Endothelial cell (in vitro differentiated cells): ENCODE results near the gene MOCS3. TPM values are rescaled to one million over a fixed set of nuclear protein-coding genes. Genes with fewer than 3 reads are reported as not detected.
A peak's percentile ranks its signal among the peaks of the same experiment; 100 is the strongest.

Experiments
- DNase-seq: peaks from one replicate; pipeline ENCODE4 v3.0.0; 2021; ENCODE audit warnings: low spot score
- H3K27ac Mint-ChIP-seq: one replicate; pipeline ENCODE4 v1.8.0; 2021; ENCODE audit warnings: mixed read lengths, inconsistent platforms; ENCODE audit not compliant: unreplicated experiment
- H3K27me3 Mint-ChIP-seq: one replicate; pipeline ENCODE4 v1.8.0; 2021; ENCODE audit warnings: mild to moderate bottlenecking, moderate library complexity, mixed read lengths, inconsistent platforms; ENCODE audit not compliant: unreplicated experiment
- H3K36me3 Mint-ChIP-seq: one replicate; pipeline ENCODE4 v1.8.0; 2021; ENCODE audit warnings: mild to moderate bottlenecking, low read depth, mixed read lengths, inconsistent platforms; ENCODE audit not compliant: unreplicated experiment
- H3K4me1 Mint-ChIP-seq: one replicate; pipeline ENCODE4 v1.8.0; 2021; ENCODE audit warnings: mild to moderate bottlenecking, mixed read lengths, inconsistent platforms; ENCODE audit not compliant: unreplicated experiment
- H3K4me3 Mint-ChIP-seq: one replicate; pipeline ENCODE4 v1.8.0; 2021; ENCODE audit warnings: mild to moderate bottlenecking, mixed read lengths, inconsistent platforms; ENCODE audit not compliant: unreplicated experiment
- H3K9me3 Mint-ChIP-seq: one replicate; pipeline ENCODE4 v1.8.0; 2021; ENCODE audit warnings: mixed read lengths, inconsistent platforms; ENCODE audit not compliant: unreplicated experiment
- total RNA-seq: library from RNA; stranded (reverse); fragmentation: NEBNext Ultra II Directional; extraction: Animal tissue kit (Norgen Biotek cat#: 25700); gene quantifications from one replicate; pipeline ENCODE4 v1.2.1, GENCODE V29; 2021; ENCODE audit not compliant: unreplicated experiment
- TF ChIP-seq, protein P1 (sequence below): fragments of 200-600 bp; sonication (generic); IDR thresholded peaks from one replicate; pipeline ENCODE4 v1.5.0; 2021; ENCODE audit warnings: antibody characterized with exemption; ENCODE audit not compliant: unreplicated experiment

MOCS3 gene
- total RNA-seq, 1 donor from 2014 or later, result 6.3 TPM

DNA sequence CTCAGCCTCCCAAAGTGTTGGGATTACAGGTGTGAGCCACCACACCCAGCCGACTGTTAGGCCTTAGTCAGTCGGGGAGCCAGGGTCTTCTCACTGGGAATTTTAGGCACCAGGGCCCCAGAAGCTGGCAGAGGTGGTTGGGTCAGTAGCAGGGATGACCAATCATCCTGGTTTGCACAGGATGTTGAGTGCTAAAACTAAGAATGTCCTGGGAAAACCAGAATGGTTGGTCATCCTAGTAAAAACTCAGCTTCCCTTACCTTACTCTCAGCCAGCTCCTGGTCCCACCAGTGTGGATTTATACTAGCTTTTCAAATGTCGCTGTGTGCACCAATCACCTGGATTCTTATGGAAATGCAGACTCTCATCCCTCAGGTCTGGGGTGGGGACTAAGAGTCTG, 32.5 kb downstream of the MOCS3 start:
- Mint-ChIP-seq H3K4me3 (no peak overlapping the region), H3K36me3 (no peaks in the 10 kb centered on the region), H3K27ac (no peak overlapping the region), H3K27me3 (peaks cover 3% of the 10 kb centered on the region), H3K4me1 (no peaks in the 10 kb centered on the region), H3K9me3 (no peaks in the 10 kb centered on the region)
- DNase-seq, result no peak
- TF ChIP-seq, protein P1, sequence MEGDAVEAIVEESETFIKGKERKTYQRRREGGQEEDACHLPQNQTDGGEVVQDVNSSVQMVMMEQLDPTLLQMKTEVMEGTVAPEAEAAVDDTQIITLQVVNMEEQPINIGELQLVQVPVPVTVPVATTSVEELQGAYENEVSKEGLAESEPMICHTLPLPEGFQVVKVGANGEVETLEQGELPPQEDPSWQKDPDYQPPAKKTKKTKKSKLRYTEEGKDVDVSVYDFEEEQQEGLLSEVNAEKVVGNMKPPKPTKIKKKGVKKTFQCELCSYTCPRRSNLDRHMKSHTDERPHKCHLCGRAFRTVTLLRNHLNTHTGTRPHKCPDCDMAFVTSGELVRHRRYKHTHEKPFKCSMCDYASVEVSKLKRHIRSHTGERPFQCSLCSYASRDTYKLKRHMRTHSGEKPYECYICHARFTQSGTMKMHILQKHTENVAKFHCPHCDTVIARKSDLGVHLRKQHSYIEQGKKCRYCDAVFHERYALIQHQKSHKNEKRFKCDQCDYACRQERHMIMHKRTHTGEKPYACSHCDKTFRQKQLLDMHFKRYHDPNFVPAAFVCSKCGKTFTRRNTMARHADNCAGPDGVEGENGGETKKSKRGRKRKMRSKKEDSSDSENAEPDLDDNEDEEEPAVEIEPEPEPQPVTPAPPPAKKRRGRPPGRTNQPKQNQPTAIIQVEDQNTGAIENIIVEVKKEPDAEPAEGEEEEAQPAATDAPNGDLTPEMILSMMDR, result no peak

DNA sequence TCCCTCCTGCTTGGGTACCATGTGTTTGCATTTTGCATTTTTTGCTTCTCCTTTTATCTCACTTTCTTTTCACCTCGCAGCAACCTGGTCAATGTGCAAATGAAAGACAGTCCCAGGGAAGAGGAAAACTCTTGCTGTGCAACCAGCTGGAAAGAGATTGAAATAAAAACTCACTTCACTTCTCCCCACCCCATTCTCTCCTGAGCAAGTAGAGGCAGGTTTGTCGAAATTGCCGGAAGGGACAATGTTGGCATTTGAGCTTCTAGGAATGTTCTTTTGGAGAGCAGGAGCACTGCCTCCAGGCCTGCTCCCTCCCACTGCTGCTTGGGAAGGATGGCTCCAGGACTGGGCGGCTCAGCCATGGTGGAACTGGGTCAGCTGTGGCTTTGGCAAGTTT, 33.7 kb downstream of the MOCS3 start:
- H3K27me3 Mint-ChIP-seq, result peaks cover 2% of the 10 kb centered on the region
- H3K4me1 Mint-ChIP-seq, result no peaks in the 10 kb centered on the region
- TF ChIP-seq, protein P1, result no peak
- no peak for DNase-seq
- H3K27ac Mint-ChIP-seq, result no peak overlapping the region
- no peak overlapping the region for H3K4me3 Mint-ChIP-seq
- no peaks in the 10 kb centered on the region for H3K36me3 Mint-ChIP-seq
- H3K9me3 Mint-ChIP-seq, result no peaks in the 10 kb centered on the region

DNA sequence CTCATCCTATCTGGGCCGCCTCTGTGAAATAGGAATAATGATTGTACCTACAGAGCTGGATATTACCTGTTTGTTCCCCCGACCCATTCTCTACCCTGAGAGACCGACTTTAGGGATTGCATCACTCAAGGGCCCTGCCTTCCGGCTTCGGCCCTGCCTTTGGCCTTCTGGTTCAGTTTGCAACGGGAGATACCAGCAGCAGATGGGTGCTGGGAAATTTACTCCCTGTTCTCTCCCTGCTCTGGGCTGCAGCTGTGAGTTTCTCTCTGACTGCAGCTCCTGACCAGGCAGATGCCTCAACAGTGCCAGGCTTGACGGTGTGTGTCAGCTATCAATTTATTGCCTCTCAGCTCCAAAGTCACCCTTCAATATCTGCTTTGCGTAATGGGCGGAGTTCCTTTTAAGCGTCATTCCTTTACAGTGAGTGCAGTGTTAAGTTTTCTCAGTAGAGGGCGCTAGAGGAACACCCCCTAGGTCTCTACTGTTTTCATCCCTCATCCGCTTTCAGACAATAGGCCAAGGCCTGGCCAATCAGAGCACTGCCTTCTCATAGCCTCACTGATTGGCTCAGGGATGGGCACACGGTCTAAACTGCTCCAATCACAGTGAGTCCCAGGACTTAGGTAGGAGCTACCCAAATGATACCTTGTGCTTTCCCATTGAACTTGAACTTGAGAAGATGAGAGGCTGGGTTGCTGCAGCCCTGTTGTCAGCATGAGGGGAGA, 34.3 kb downstream of the MOCS3 start:
- H3K27me3 Mint-ChIP-seq, result peaks cover 2% of the 10 kb centered on the region
- no peaks in the 10 kb centered on the region for H3K36me3 Mint-ChIP-seq
- peak; percentile 72 for DNase-seq
- no peaks in the 10 kb centered on the region for H3K4me1 Mint-ChIP-seq
- H3K9me3 Mint-ChIP-seq, result no peaks in the 10 kb centered on the region
- no peak overlapping the region for H3K4me3 Mint-ChIP-seq
- TF ChIP-seq, protein P1, result peak; percentile 88
- H3K27ac Mint-ChIP-seq, result no peak overlapping the region

DNA sequence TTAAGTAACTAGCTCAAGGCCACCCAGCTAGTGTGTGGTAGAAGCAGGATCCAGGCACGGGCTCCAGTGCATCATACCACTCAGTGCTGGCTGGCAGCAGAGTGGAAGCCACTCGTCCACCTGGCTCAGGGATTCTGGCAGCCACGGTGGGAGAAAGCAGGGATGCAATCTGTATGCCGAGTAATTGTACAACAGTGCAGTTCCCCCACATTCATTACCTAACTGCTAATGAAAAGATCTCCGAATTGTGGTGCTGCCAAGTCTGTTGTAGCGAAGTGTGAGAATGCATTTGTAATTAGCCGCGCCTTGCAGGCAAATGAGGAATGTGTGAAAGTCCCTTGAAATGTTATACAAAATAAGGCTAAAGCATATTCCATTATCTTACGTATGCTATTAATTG, 35.3 kb downstream of the MOCS3 start:
- H3K27me3 Mint-ChIP-seq, result peaks cover 2% of the 10 kb centered on the region
- DNase-seq, result no peak
- H3K27ac Mint-ChIP-seq, result no peak overlapping the region
- TF ChIP-seq, protein P1, result no peak
- no peaks in the 10 kb centered on the region for H3K4me1 Mint-ChIP-seq
- H3K36me3 Mint-ChIP-seq, result no peaks in the 10 kb centered on the region
- H3K4me3 Mint-ChIP-seq, result no peak overlapping the region
- no peaks in the 10 kb centered on the region for H3K9me3 Mint-ChIP-seq

DNA sequence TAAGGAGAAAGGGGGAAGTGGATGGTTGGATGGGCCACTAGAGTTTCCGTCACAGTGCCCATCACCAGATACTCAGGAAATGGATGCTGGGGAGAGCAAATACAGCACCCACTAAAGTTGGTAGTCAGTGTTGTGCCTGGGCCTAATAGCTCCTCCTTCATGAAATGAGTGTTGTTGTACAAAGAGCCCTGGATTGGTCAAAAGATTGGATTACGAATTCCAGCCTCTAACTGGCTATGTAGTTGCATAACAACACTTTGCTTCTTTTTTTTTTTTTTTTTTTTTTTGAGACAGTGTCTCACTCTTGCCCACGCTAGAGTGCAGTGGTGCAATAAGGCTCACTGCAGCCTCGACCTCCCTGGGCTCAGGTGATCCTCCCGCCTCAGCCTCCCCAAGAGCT, 36.9 kb downstream of the MOCS3 start:
- Mint-ChIP-seq H3K27me3 (no peaks in the 10 kb centered on the region), H3K27ac (no peak overlapping the region), H3K36me3 (no peaks in the 10 kb centered on the region), H3K9me3 (no peaks in the 10 kb centered on the region), H3K4me1 (no peaks in the 10 kb centered on the region), H3K4me3 (no peak overlapping the region)
- TF ChIP-seq, protein P1, result no peak
- no peak for DNase-seq
